HG03439 (cell line): ENCODE data around the gene ITGB2.

Experiments used
- ATAC-seq: cut with Tn5 transposase; IDR thresholded peaks from one replicate; pipeline ENCODE4 v1.9.1; 2021; ENCODE audit warnings: mild to moderate bottlenecking, moderate library complexity; ENCODE audit not compliant: unreplicated experiment

The ITGB2 gene

DNA sequence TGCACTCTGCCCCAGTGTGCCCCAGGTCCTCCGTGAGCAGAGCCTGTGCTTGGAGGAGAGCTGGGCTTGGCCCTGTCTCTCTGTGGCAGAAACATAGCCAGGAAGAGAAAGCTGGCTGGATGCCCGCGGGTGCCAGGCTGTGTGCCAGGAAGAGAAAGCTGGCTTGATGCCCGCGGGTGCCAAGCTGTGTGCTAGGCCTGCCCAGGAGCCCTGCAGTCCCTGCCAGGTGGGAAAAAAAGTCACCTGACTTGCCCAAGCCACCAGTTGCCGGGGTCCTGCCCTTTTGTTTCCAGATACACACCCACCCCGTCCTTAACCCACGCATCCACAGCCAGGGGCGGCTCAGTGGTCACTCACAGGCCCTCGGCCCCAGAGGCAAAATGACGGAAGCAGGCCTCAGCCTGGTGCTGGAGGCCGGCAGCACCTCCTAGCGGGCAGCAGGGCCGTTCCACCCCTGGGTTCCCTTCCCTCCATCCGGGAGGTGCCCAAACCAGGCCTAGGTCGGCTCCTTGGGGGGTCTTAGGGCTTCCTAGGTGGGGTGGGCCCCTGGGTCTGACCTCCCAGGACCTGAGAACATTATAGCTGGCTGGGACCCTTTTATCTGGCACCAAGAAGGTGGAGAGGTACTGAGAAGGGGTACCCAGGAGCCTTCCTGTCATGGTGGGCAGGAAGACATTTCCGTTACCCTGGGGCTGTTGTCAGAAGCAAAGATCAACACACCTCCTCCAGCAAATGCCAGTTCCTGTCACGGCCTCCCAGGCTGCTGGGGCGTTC is 9.1 kb downstream of the ITGB2 start:
- ATAC-seq, result no peak

DNA sequence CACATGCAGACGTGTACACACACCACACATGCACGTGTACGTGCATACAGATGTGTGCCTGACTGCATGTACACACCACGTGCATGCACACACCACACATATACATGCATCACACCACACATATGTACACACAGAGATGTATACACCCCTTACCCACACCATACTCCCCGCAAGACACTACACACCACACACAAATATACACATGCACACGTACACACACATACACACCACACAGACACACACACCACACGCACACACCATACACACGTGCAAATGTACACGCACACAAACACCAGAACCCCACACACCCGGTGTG is 9.7 kb downstream of the ITGB2 start:
- ATAC-seq, result no peak

DNA sequence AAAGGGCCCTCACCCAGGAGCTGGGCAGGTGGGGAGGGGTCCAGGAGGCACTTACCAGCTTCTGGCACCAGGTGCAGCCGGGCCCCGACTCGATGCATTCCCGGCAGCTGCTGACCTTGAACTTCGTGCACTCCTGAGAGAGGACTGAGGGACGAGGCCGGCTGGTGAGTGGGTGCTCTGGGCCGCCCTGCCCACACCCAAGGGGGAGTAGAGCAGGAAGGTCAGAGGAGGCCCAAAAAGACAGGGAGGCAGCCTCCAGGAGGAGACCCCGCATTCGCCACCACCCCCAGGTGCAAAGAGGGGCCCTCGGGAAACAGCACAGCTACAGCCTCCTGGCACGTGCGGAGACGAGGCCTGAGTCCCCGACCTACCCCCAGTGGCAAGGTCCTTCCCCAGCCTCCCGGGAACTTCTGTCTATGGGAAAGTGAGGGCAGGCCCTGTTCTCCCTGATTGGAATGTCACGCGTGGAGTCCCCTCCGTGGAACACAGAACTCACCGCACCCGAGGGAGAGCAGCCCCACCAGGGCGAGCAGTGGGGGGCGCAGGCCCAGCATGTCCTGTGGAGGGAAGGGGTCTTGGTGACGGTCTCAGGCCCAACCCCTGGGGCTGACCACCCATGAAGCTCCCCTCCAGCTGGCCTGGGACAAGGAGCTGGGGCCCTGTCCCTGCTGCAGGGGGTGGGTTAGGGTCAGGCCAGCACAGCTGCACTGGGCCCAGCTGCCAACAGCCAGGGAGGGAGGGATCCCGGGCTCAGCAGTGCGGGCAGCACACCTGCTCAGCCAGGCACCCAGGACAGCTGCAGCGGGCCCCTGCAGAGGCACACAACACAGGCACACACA is 10.3 kb downstream of the ITGB2 start:
- ATAC-seq, result no peak

DNA sequence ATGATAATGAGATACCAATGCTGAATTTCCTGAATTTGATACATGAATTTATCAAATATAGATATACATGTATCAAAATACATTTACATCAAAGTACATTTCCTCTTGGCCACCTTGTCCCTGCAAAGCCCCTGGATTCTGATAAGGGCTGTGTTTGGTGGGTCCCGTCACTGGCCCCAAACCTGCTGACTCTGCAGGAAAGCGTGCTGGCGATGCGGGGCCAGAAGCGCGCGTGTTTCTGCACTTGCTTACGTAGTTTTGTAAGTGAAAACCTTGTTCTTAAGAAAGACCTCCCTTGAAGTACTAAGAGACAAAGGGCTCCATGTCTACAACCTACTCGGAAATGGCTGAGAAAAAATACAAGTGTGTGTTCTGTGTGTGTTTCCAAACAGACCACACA is 11.0 kb downstream of the ITGB2 start:
- ATAC-seq, result no peak

DNA sequence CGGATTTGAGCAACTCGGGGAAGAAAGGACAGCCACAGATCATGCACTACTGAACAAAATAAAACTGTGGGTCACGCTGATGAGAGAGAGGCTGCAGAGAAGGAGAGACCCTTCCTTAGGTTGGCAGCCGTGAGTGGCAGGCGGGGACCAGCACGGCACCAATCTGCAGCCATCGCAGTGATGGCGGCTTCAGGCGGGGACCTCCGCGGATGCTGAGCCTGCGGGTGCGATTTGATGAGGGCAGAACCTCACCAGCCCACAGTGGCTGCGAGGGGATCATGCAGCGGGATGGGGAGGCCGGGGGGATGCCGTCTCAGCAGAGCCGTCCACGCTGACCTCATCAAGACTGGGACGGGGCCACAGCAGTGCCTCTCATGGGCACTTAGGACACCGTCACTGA is 11.8 kb downstream of the ITGB2 start:
- no peak for ATAC-seq

DNA sequence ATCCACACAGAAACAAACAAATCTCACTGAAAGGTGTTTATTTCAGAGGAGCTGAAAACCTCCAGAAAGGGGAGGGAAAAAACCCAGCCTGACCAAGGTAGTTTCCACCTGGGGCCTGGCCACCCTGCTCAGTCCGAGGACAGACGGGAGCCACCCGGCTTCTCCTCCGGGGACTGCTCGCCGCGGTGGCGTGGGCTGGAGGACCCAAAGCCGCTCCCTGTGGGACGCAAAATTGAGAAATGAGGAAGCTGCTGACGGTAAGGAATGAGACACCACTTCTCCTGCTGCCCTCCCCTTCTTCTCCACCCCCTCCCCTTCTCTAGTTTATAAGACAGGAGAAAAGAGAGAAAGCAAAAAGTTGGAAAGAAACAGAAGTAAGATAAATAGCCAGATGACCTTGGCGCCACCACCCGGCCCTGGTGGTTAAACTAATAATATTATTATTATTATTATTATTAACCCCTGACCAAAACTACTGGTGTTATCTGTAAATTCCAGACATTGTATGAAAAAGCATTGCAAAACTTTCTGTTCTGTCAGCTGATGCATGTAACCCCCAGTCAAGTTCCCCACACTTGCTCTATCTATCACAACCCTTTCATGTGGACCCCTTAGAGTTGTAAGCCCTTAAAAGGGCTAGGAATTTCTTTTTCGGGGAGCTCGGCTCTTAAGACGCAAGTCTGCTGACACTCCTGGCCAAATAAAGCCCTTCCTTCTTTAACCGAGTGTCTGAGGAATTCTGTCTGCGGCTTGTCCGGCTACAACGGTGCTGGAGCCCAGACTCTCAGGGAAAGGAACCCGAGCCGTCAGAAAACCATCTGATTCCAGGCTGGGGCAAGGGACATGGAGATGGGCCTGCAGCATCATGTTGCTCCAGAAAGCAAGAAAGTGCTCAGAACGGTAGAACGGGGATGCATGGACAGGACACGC is 12.5 kb downstream of the ITGB2 start:
- ATAC-seq, result no peak

DNA sequence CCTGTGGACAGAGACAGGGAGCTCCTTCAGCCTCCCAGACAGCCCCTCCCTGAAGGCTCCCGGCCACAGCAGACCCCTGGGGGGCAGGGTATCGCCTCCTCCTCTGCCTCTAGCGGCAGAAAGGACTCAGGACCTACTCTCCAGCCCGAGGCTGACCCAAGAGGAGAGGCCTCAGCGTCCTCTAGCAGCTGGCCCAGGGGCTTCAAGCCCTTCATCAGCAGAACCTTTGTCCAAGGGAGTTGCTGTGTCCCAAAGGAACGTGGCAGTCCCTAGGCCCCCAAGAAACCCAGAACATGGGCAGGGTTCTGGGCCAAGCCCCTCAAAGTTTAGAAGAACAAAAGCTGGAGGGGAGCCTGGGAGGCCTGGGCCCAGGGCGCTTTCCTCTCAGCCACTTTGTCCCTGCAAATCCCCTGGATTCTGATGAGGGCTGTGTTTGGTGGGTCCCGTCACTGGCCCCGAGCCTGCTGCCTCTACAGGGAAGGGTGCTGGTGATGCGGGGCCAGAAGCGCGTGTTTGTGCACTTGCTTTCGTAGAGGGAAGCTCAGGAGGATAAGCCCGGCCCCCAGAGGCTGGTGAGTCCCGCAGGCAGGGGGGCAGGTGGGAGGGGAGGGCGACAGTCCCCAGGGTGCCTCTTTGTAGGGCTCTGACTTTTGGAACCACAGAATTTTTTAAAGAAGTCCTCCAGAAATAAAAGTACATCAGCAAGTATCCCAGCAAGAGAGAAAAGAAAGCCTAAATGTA is 13.3 kb downstream of the ITGB2 start:
- ATAC-seq, result no peak

DNA sequence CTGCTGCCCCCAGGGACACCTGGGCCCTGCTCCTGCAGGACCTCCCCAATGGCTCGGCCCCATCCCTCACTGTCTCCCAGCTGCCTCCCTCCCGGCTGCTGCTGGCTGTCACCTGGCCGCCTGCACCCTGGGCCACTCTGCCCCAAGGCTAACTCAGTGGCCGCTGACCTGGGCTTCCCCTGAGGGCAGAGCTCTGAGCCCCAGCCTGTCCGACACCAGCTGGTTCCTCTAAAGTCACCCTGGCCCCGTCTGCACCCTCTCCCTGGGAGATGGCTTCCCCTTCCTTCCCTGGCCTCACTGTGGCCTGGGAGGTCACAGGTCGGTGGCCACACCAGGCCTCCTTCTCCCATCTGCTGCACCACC is 15.0 kb downstream of the ITGB2 start:
- no peak for ATAC-seq

DNA sequence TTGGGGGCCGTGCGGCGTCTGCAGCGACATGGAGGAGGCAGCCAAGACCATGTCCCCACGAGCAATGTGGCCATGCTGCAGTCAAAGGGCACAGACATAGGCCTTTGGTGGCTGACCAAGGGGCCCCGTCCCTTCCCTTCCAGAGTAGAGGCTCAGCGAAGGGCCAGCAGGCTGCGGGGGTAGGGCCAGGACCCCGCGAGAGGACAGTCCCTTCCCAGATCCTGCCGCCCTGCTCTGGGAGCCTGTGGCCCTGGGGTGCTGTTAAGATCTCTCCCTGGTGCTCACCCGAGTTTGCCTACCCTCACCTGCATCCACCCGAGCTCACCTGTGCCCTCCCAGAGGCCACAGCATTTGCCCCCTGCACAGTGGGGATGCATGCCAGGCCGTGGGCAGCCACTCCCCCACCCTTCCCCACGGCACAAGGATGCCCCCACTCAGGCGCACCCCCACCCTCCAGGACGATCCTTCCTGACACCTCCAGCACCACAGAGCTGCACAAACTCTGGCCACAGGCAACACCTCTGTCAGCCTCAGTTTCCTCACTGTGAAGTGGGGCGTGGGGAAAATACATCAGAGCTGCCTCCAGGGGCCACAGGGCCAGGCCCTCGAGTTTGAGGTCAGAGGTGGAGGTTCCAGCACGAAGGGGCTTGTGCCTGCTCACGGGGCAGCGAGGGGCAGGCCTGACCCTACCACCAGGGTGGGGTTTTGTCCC is 15.5 kb downstream of the ITGB2 start:
- no peak for ATAC-seq

DNA sequence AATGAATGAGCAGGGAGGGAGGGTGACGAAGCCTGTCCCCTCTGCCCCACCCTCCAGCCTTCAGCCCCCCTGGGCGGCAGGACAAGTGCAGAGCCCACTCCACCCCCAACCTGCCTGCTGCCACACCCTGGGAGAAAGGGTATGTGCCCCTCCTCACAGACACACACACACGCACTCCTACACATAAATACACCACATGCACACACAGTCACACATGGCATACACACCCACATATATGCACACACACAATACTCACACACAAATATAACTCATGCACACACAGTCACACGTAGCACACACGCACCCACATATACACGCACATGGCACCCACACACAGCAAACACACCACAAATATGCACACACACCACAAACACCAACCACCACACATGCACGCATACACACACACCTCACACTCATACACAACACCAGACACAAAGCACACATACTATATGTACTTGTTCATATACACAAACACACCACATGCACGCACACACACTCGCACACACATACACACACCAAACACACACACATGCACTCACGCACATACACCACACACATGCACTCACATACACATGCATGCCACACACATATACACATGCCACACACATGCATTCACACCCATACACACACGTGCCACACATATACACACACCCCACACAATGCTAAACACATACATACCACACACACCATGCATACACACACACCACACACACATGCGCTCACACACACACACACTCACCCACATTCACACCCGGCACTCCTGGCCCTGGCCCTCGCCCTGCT is 16.4 kb downstream of the ITGB2 start:
- ATAC-seq, result no peak

DNA sequence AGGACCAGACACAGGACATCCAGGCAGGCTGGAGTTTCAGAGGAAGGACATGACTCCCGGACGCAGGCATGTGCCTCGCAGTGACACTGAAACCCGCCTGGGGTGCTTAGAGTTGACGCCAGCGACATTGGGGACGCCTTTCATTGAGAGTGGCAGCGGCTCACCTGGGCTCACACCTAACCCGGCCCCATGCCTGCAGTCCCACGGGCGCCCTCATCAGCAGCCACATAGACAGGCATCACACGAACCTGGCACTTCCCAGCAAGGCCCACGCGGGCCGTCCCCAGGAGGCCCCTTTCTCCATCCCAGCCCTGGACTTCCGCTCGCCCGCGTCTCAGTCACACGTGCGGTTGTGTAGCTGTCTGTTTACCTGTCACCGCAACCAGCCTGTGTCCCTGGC is 17.0 kb downstream of the ITGB2 start:
- no peak for ATAC-seq

DNA sequence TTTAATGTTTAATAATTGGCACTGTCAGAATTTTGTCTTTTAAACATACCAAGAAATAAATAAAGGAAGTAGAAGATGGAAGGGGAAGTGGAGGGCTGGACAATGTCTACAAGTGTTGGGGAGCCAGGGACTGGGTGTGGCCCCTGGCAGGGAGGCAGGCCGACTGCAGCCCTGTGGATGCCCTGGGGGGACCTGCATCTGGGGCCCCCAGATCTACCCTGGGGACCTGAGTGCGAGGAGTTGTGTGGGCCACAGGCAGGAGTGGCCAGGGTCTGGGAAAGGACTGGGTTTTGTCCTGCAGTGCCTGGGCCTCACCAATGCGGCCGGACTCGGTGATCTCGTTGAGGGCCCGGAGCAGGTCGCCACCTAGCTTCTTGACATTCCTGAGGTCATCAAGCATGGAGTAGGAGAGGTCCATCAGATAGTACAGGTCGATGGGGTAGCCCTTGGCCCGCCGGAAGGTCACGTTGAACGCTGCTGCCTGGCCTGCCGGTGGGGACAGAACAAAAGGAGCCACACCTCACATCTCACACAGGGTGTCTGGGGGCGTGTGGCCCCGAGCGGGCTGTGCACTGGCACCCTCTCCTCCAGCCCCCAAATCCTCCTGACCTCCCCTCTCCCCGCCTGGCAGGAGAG is 17.5 kb downstream of the ITGB2 start:
- no peak for ATAC-seq

DNA sequence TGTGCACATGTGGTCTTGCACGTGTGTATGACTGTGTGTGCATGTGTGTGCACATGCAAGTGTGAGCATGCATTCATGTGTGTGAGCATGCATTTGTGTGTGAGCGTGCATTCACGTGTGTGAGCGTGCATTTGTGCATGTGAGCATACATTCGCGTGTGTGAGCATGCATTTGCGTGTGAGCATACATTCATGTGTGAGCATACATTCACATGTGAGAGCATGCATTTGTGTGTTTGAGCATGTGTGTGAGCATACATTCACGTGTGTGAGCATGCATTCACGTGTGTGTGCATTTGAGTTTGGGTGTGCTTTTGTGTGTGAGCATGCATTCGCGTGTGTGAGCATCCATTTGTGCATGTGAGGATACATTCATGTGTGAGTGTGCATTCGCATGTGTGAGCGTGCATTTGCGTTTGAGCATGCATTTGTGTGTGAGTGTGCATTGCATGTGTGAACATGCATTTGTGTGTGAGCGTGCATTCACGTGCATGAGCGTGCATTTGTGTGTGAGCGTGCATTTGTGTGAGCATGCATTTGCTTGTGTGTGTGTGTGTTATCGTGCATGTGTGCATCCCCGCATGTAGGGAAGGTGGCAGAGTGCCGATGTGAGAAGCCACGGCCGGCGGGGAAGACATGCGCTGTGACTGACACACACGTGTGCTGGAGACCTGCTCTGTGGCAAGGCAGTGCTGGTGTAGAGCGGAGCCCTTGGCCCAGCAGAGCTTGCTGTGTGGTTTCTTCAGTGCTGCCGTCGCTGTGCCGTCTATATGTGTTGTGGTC is 18.2 kb downstream of the ITGB2 start:
- ATAC-seq, result no peak

DNA sequence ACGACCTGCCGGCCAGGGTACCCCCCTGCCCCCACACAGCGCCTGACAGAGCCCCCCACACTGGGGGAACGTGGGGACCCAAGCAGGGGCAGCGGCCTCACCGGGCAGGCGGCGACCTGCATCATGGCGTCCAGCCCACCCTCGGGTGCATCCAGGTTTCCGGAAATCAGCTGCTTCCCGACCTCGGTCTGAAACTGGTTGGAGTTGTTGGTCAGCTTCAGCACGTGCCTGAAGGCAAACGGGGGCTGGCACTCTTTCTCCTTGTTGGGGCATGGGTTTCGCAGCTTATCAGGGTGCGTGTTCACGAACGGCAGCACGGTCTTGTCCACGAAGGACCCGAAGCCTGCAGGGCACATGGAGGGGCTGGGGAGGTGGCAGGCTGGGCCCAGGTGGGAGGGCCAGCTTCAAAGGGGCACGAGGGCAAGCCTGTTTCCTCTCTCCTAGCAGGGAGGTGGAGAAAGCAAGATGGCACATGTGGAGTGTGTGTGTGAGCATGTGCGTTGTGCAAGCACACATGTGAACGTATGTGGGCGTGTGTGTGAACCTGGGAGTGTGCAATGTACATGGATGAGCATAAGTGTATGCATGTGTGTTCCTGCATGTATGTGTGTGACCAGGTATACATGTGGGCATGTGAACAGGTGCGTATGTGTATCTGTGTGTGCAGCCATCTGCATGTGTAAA is 19.2 kb downstream of the ITGB2 start:
- ATAC-seq, result no peak

DNA sequence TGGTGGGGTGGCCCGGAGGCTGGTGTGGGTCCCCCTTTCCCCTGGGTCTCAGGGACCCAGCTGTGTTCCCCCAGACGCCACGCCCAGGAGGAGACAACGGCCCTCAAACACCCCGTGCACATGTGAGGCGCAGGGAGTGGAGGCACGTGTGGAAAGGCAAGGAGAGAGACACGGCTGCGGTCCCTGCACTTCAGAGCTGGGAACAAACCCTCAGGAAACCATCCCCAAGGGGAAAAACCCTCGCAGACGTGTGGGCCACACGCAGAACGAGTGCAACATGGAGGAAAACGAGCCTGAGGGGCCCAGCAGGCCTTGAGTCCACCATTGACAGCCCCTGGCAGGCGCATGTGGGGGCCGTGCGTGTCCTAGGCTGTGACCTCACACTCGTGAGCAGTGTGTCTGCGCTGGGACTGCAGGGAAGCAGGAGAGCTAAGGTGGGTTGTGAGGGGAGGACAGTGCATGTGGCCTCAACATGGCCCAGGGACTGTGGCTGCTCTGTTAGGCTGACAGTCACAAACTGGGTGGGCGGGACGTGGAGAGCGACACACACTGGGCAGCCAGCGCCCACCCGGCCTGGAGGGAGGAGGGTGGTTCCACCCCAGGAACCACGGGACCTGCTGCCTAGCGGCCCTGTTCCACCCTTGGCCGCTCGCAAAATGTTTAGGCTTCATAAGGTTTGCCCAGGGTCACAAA is 20.0 kb downstream of the ITGB2 start:
- ATAC-seq, result no peak

DNA sequence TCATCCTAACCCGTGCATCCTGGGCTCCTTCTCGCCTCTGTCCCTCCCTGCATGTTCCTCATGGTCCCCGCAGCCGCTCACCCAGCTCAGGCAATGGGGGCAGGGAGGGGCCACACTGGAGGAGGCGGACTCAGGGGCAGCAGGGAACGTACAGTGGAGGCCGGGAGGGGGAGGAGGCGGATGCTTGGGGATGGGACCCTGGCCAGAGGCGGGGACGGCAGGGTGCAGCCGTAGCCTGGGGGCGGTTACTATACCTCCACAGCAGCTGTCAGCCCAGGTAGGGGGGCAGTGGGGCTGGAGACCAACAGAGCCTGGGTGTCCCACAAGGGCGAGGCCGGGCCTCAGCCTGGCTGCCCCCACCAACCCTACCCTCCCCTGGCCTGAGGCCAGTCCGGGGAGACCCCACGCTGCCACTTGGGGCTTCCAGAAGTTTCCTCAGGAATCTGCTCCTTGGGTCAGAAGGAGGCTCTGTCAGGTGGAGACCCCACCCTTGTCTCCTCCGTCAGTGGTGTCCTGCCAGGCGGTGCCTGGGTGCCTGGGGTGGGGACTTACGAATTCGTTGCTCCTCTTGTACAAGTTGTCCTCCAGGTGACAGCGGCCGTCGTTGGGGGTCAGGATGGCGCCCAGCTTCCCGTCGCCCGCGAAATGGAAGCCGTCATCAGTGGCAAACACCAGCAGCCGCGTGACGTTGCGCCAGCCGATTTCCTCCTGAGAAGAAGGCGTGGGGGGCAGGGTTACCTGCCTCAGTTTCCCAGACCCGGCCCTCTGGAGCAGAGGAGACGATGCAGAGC is 20.7 kb downstream of the ITGB2 start:
- no peak for ATAC-seq
